Breast epithelium (tissue), 4 donors: ENCODE data around the gene MAP3K19. TPM values are rescaled to one million over a fixed set of nuclear protein-coding genes. Genes with fewer than 3 reads are reported as not detected.
"Not testable (repeated sequence)": the region's sequence is repeated elsewhere in the genome, so short reads cannot be mapped to it uniquely, and the experiment has no call there.

Source experiments
- DNase-seq, 2 donors: peaks; one replicate each; pipeline ENCODE4 v3.0.0-alpha.2; 2019; ENCODE audit warnings: low spot score in 2 of 2
- H3K27ac ChIP-seq, 2 donors: fragments of 200-600 bp; sonication (generic) in 1 of 2; one replicate each; pipeline ENCODE4 v1.5.1; 2016 to 2019; ENCODE audit warnings: mild to moderate bottlenecking in 1 of 2
- H3K27me3 ChIP-seq, 2 donors: fragments of 200-600 bp; sonication (generic) in 1 of 2; one replicate each; pipeline versions ENCODE4 v1.5.1 to v1.6.0; 2017 to 2019; ENCODE audit warnings: control low read depth in 1 of 2, mild to moderate bottlenecking in 1 of 2
- H3K36me3 ChIP-seq: fragments of 200-600 bp; one replicate; pipeline ENCODE4 v1.5.1; 2019
- H3K4me1 ChIP-seq, 2 donors: fragments of 200-600 bp; sonication (generic); one replicate each; pipeline ENCODE4 v1.5.1; 2016 to 2019; ENCODE audit warnings: control low read depth in 1 of 2
- H3K4me3 ChIP-seq, 3 donors: fragments of 200-600 bp; sonication (generic); 1 replicate in 2 of 3; 2 replicates in 1 of 3; pipeline ENCODE4 v1.5.1; 2016 to 2019; ENCODE audit warnings: mild to moderate bottlenecking in 3 of 3, moderate library complexity in 2 of 3
- H3K9me3 ChIP-seq, 2 donors: fragments of 200-600 bp; sonication (generic) in 1 of 2; one replicate each; pipeline ENCODE4 v1.5.1; 2016 to 2019; ENCODE audit warnings: control low read depth in 1 of 2
- CTCF ChIP-seq, 3 donors: fragments of 450-650 bp; IDR thresholded peaks; one replicate each; pipeline ENCODE4 v1.5.1; 2016 to 2017; ENCODE audit warnings: antibody characterized with exemption in 3 of 3, mild to moderate bottlenecking in 3 of 3, moderate library complexity in 3 of 3
- POLR2A ChIP-seq: fragments of 450-650 bp; IDR thresholded peaks from one replicate; pipeline ENCODE4 v1.6.1; 2016; ENCODE audit warnings: antibody characterized with exemption, mild to moderate bottlenecking, moderate library complexity
- POLR2AphosphoS5 ChIP-seq, 3 donors: sonication (generic); formaldehyde crosslinking; IDR thresholded peaks; one replicate each; pipeline ENCODE4 v1.6.1; 2017; ENCODE audit warnings: antibody characterized with exemption in 3 of 3
- intact Hi-C: fragments of 100-400 bp; cut with DNase I; formaldehyde crosslinking; loops from one replicate; pipeline ENCODE4 v1.15.1; 2023; ENCODE audit warnings: low total_unique reads
- total RNA-seq, 3 donors: library from RNA; depleted of rRNA; stranded (reverse); fragments of >200 nt; gene quantifications; one replicate each; pipeline ENCODE4 v1.1.0, GENCODE V29; 2016

MAP3K19 gene
- total RNA-seq, 3 donors from 2014 or later = not detected

- Histone ChIP-seq H3K27me3 (no peaks in the 10 kb centered on the region), H3K9me3 (peaks cover 3 to 18% of the 10 kb centered on the region in 2 donors), H3K4me1 (no peaks in the 10 kb centered on the region), H3K36me3 (no peaks in the 10 kb centered on the region), H3K4me3 (no peak overlapping the region), H3K27ac (no peak overlapping the region)
- TF ChIP-seq POLR2AphosphoS5 (IDR thresholded peaks at IDR 0.05) (no peak), CTCF (IDR thresholded peaks at IDR 0.05) (no peak), POLR2A (no peak)
- intact Hi-C loops = no loop called here
- DNase-seq = no peak
These were observed 73.8 kb downstream of the MAP3K19 start for GRCh38 chr2:134973241-134974138.

DNA sequence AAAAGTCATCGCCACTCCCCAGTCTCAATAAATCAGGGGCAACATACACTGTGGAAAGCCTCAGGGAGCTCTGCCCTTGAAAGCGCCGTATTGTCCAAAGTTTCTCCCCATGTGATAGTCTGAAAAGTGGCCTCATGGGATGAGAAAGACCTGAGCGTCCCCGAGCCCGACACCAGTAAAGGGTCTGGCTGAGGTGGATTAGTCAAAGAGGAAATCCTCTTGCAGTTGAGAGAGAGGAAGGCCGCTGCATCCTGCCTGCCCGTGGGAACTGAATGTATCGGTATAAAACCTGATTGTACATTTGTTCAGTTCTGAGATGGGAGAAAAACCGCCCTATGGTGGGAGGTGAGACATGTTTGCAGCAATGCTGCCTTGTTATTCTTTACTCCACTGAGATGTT is 80.1 kb downstream of the MAP3K19 start:
- not testable (repeated sequence) for DNase-seq, H3K27ac ChIP-seq

GRCh38 chr2:134957477-134957876 is 89.8 kb downstream of the MAP3K19 start:
- TF ChIP-seq POLR2A = no peak
- TF ChIP-seq CTCF (IDR thresholded peaks at IDR 0.05) = no peak
- TF ChIP-seq POLR2AphosphoS5 (IDR thresholded peaks at IDR 0.05) = no peak
- Histone ChIP-seq H3K4me3 (no peak overlapping the region), H3K36me3 (peaks cover 6% of the 10 kb centered on the region), H3K9me3 (no peaks in the 10 kb centered on the region), H3K27ac (no peak overlapping the region), H3K4me1 (no peaks in the 10 kb centered on the region), H3K27me3 (no peaks in the 10 kb centered on the region)
- intact Hi-C loops = no loop called here
- DNase-seq = no peak

More for the DNA sequence above, 80.1 kb downstream of the MAP3K19 start:
- H3K9me3 ChIP-seq, H3K4me3 ChIP-seq, H3K4me1 ChIP-seq, H3K36me3 ChIP-seq, intact Hi-C loops, H3K27me3 ChIP-seq: not testable (repeated sequence)

DNA sequence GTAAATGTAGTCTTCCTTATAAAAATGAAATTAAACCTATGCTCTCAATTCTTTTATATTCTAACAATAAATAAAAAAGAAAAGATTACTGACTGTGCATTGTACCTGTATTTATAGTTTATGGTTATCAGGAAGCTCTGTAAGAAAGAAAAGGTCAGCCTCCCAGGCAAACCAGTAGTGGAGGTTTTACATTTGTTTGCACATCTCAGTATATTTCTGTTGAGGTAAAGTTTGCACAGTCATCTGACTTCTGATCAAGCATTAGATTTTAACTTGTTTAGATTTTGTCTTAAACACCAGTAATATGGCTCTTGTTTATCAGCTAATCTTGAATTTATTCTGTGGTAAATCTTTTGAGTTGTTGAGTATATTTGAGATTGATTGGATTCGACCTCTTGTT is 91.5 kb downstream of the MAP3K19 start:
- TF ChIP-seq POLR2AphosphoS5 (IDR thresholded peaks at IDR 0.05) (no peak), CTCF (IDR thresholded peaks at IDR 0.05) (no peak), POLR2A (no peak)
- H3K9me3 ChIP-seq = no peaks in the 10 kb centered on the region
- intact Hi-C loops = no loop called here
- no peaks in the 10 kb centered on the region for H3K27me3 ChIP-seq
- no peak overlapping the region for H3K4me3 ChIP-seq
- H3K27ac ChIP-seq = no peak overlapping the region
- DNase-seq = no peak
- no peaks in the 10 kb centered on the region for H3K4me1 ChIP-seq
- peaks cover 6% of the 10 kb centered on the region for H3K36me3 ChIP-seq

DNA sequence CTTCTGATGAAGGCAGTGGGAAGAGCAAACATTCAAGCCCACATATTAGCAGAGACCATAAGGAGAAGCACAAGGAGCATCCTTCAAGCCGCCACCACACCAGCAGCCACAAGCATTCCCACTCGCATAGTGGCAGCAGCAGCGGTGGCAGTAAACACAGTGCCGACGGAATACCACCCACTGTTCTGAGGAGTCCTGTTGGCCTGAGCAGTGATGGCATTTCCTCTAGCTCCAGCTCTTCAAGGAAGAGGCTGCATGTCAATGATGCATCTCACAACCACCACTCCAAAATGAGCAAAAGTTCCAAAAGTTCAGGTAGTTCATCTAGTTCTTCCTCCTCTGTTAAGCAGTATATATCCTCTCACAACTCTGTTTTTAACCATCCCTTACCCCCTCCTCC is 93.2 kb downstream of the MAP3K19 start:
- H3K4me3 ChIP-seq = no peak overlapping the region
- DNase-seq = no peak
- H3K36me3 ChIP-seq = peaks cover 6% of the 10 kb centered on the region
- no peak overlapping the region for H3K27ac ChIP-seq
- TF ChIP-seq POLR2AphosphoS5 (IDR thresholded peaks at IDR 0.05) (no peak), CTCF (IDR thresholded peaks at IDR 0.05) (no peak), POLR2A (no peak)
- H3K9me3 ChIP-seq = no peaks in the 10 kb centered on the region
- no peaks in the 10 kb centered on the region for H3K4me1 ChIP-seq
- H3K27me3 ChIP-seq = no peaks in the 10 kb centered on the region
- intact Hi-C loops = no loop called here
